Mesothelial cell of epicardium (in vitro differentiated cells): ENCODE results near the gene BICRAL. TPM values are rescaled to one million over a fixed set of nuclear protein-coding genes. Genes with fewer than 3 reads are reported as not detected.

Experiments
- DNase-seq, 2 experiments: peaks; one replicate each; pipeline ENCODE4 v3.0.0; 2021; ENCODE audit warnings: low spot score in 2 of 2; ENCODE audit not compliant: unreplicated experiment in 2 of 2
- H3K27ac Mint-ChIP-seq: 2 replicates; pipeline ENCODE4 v1.8.0; 2021; ENCODE audit warnings: mixed read lengths
- H3K27me3 Mint-ChIP-seq: 2 replicates; pipeline ENCODE4 v1.8.0; 2021; ENCODE audit warnings: low read depth, mixed read lengths
- H3K36me3 Mint-ChIP-seq: 2 replicates; pipeline ENCODE4 v1.8.0; 2021; ENCODE audit warnings: mixed read lengths
- H3K4me1 Mint-ChIP-seq: 2 replicates; pipeline ENCODE4 v1.8.0; 2021; ENCODE audit warnings: mixed read lengths
- H3K4me3 Mint-ChIP-seq: 2 replicates; pipeline ENCODE4 v1.8.0; 2021; ENCODE audit warnings: mild to moderate bottlenecking, moderate library complexity, mixed read lengths
- H3K9me3 Mint-ChIP-seq: 2 replicates; pipeline ENCODE4 v1.8.0; 2021; ENCODE audit warnings: mixed read lengths
- CTCF ChIP-seq: fragments of 200-600 bp; sonication (generic); IDR thresholded peaks from one replicate; pipeline ENCODE4 v1.5.0; 2021; ENCODE audit warnings: antibody characterized with exemption; ENCODE audit not compliant: unreplicated experiment
- total RNA-seq: library from RNA; stranded (reverse); gene quantifications from 3 replicates; pipeline ENCODE4 v1.2.1, GENCODE V29; 2021

Gene BICRAL
- total RNA-seq, 1 donor from 2014 or later: 13.2 TPM

- TF ChIP-seq CTCF: no peak
- no peak for DNase-seq
- Mint-ChIP-seq H3K27me3 (no peaks in the 10 kb centered on the region), H3K4me3 (no peak overlapping the region), H3K27ac (peak overlapping the region; percentile 66), H3K9me3 (no peaks in the 10 kb centered on the region), H3K36me3 (no peaks in the 10 kb centered on the region), H3K4me1 (peaks cover 23% of the 10 kb centered on the region)
Measured at GRCh38 chr6:42779521-42779920, 2.3 kb upstream of the BICRAL start.

GRCh38 chr6:42781546-42781795 lies 381 bp upstream of the BICRAL start:
- Mint-ChIP-seq H3K4me3 (peak overlapping the region; percentile 69), H3K27me3 (no peaks in the 10 kb centered on the region), H3K36me3 (no peaks in the 10 kb centered on the region), H3K27ac (peak overlapping the region; percentile 98), H3K9me3 (no peaks in the 10 kb centered on the region), H3K4me1 (peaks cover 34% of the 10 kb centered on the region)
- TF ChIP-seq CTCF: no peak
- no peak for DNase-seq

GRCh38 chr6:42782689-42783176 lies 881 bp downstream of the BICRAL start:
- peak; percentile 71 to 82 for DNase-seq
- TF ChIP-seq CTCF: no peak
- Mint-ChIP-seq H3K4me1 (peaks cover 31% of the 10 kb centered on the region), H3K9me3 (no peaks in the 10 kb centered on the region), H3K27me3 (no peaks in the 10 kb centered on the region), H3K36me3 (no peaks in the 10 kb centered on the region), H3K27ac (peak overlapping the region; percentile 98), H3K4me3 (peak overlapping the region; percentile 89)

- H3K9me3 Mint-ChIP-seq: no peaks in the 10 kb centered on the region
- H3K4me3 Mint-ChIP-seq: no peak overlapping the region
- peaks cover 31% of the 10 kb centered on the region for H3K4me1 Mint-ChIP-seq
- DNase-seq: peak; percentile 53 to 79
- no peaks in the 10 kb centered on the region for H3K27me3 Mint-ChIP-seq
- H3K36me3 Mint-ChIP-seq: peaks cover under 1% of the 10 kb centered on the region
- TF ChIP-seq CTCF: no peak
- no peak overlapping the region for H3K27ac Mint-ChIP-seq
Measured at GRCh38 chr6:42783177-42783875, 1.5 kb downstream of the BICRAL start.

- peaks cover 3% of the 10 kb centered on the region for H3K36me3 Mint-ChIP-seq
- no peak overlapping the region for H3K4me3 Mint-ChIP-seq
- no peak for TF ChIP-seq CTCF
- H3K4me1 Mint-ChIP-seq: peaks cover 34% of the 10 kb centered on the region
- H3K27me3 Mint-ChIP-seq: no peaks in the 10 kb centered on the region
- DNase-seq: no peak
- H3K9me3 Mint-ChIP-seq: no peaks in the 10 kb centered on the region
- H3K27ac Mint-ChIP-seq: no peak overlapping the region
Measured at GRCh38 chr6:42783876-42784642, 2.2 kb downstream of the BICRAL start.
